HG02938 (cell line): ENCODE results near the gene FZD4.
"Not testable (repeated sequence)": the region's sequence is repeated elsewhere in the genome, so short reads cannot be mapped to it uniquely, and the experiment has no call there.

ENCODE experiments used
- ATAC-seq: cut with Tn5 transposase; IDR thresholded peaks from one replicate; pipeline ENCODE4 v1.9.1; 2021; ENCODE audit warnings: mild to moderate bottlenecking, moderate library complexity; ENCODE audit not compliant: unreplicated experiment

FZD4 gene

DNA sequence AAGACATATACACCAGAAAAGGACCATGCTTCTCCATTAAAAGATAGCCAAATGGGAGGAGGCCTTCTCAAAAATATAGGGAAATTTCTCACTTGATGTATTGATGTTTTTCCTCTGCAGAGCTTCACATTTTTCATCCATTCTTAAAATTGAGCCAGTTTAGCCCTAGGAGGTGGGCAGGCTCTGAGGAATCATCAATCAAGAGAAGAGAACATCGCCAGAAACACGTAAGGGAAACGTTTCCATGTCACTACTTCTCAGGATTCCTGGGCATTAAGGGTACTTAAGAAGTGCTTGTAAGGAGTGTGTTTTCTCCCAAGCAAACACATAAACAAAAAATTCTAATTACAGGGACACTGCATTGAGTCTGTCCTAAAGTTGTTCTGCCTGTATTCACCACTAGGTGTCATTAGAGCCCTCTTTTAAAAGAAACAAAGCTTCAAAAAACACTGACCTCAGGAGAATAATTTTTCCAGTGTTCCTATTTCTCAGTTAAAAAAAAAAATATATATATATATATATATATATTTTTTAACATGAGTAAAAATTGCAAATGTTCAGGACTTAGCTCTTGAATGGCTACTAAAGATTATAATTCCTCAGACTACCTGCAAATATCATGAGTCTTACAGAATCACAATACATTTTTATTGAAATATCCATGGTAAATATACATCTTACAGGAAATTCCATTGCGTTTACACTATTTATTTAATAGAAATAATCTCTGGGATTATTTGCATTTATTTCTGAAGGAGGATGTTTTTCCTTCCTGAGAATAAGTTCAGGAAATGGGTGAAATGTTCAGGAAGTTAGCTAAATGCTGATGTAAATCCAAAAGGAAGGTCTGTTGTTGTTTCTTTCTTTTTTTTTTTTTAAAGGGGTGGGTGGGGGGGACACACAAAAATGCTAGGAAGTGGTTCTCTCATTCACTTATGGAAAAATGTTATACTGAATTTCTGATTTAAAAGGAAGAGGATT lies 16.0 kb downstream of the FZD4 start:
- peak; percentile 89 for ATAC-seq

- no peak for ATAC-seq
These were observed 16.8 kb downstream of the FZD4 start for GRCh38 chr11:86938203-86938899.

GRCh38 chr11:86937193-86937806 lies 17.9 kb downstream of the FZD4 start:
- ATAC-seq, result not testable (repeated sequence)

DNA sequence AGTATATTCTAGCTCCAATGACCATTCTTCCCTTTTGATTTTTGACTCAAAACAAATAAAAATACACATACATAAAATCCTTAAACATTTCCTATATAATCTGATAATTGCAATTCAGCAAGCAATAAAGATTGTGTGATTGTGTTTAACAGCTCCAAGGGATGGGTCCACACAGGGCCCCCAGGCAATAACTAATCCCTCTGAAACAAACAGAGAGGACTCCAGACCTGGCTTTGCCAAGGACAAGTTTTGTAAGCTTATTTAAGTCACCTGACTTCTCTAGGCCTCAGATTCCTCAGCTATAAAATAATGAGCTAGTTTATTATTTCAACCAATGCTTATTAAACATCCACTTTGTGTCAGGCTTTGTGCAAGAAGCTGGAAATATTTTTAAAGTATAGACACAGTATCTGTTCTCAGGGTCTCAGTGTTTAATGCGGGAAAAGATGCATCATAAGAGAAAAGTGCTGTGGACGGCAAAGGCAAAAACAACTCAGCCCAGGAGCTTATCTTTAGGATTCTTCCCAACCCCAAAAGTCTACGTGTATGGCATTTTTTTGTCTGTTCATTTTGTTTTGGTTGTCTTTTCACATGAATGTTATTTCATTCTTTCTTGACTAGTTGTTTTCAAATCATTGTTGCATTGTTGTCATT lies 20.1 kb downstream of the FZD4 start:
- no peak for ATAC-seq

GRCh38 chr11:86934582-86934900 lies 20.7 kb downstream of the FZD4 start:
- ATAC-seq, result no peak

GRCh38 chr11:86933891-86934581 lies 21.2 kb downstream of the FZD4 start:
- no peak for ATAC-seq

- ATAC-seq, result no peak
These were observed 22.0 kb downstream of the FZD4 start for GRCh38 chr11:86932924-86933875.

GRCh38 chr11:86932259-86932585 lies 23.0 kb downstream of the FZD4 start:
- ATAC-seq, result no peak

- ATAC-seq, result no peak
These were observed 23.5 kb downstream of the FZD4 start for GRCh38 chr11:86931548-86932258.

GRCh38 chr11:86930957-86931547 lies 24.1 kb downstream of the FZD4 start:
- no peak for ATAC-seq

DNA sequence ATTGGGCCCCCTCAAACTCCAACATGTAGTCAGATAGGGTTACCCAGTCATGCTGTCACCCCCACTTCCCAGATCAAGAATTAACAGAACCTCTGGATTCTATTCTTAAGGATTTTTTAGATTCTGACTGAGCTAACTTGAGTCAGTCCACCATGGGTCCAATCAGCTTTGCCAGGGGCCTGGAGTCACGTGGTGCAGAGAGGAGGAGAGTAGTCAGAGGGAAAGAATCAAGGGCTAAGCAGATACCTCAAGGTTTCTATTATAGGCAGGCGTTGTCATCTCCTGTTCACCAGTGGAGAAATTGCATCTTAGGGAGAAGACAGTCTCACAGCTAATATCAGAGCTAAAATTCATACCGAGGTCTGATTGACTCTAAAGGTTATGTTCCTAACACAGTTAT lies 28.2 kb downstream of the FZD4 start:
- ATAC-seq, result no peak

DNA sequence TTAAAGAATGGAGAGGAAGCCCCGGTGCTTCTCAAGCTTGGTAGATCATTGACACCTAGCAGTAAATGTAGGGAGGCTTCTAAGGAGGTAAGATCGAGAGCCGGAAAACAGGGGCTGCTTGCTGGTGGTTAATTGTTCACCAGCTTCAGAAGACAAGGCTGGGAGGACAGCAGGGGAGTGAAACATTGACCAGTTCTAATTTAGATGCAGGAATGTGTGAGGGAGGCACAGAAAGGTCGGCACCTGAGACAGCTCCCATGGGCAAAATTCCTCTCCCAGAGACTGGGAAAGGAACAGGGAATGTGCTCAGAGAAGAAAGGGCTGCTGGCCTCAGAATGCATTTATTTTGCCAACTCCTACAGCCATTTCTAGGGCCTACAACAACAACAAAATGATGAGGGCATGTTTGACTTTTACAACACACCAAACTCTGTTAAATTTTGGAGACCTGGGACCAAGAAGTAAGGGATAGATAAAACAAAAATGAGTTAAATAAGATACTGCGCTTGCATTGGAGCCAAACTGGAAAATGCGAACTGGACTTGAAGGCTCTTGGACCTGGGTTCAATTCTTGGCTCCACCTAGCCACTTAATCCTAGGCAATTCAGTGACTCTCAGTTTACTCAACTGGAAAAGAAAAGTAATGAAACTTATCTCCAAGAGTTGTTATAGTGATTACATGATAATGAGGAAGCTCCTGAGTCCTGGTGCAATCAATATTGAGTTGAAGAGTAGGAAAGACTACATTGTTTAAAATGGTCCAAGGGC lies 31.0 kb downstream of the FZD4 start:
- no peak for ATAC-seq

- no peak for ATAC-seq
These were observed 33.0 kb downstream of the FZD4 start for GRCh38 chr11:86922225-86922624.

DNA sequence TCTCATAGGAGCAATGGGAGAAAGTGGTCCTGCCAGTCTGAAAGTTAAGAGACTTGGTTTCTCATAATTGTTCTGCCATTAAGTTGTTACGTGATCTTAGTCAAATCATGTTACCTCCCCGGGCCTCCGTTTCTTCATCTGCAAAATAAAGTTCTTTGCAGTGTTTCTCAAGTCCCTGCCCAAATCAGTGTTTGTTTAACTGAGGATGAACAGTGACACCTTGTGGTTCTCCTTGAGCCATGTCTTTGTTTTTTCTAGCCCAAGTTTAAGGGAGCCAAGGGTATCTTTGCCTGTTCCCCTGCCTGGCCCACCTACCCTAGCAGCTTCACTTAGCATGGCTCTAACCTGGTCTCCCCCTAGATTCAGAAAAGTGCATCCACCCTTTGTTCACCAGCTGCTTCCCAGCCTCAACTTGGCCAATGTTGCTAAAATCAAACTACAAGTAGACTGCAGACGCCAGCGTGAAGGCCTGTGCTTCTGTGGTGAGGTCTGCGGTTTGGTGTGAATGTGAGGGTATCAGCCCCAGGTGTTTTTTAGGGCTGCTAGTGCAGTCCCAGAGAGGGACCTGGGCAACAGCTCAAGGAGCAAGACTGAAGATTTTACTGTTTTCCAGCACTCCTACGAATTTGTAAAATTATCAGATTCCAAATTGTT lies 35.5 kb downstream of the FZD4 start:
- no peak for ATAC-seq

DNA sequence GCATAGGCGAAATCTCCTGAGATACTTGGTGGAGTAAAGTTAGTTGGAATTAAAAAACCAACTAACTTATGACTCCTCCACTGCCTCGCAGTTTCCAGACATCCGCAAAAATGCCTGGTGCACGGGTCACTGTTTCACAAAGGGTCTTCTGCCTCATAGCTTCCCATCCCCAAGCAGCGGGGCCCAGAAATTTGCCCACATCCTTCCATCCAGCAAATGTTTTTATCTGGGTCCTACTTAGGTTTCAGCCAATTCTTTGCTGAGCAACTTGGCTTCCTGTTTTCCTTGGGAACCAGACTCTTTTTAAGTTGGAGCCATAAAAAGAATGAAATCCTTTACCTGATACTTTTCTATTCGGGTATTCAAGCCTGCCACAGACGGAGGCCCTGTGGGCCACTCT lies 36.2 kb downstream of the FZD4 start:
- ATAC-seq, result no peak

DNA sequence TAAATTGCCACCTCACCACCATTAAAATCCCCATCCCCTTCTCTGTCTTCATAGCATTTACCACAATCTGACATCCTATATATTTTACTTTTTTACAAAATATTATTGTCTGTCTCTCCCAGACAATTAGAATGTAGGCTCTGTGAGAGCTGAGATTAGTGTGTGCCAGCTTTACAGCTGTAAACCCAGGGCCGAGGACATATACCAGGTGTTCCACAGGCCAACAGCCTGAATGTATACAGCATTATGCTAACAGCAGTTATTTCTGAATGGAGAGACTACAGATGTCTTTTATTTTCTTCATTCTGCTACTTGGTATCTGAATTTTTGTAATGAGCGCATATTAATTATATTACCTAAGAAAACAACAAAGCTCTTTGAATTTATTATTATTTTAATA lies 36.7 kb downstream of the FZD4 start:
- no peak for ATAC-seq

DNA sequence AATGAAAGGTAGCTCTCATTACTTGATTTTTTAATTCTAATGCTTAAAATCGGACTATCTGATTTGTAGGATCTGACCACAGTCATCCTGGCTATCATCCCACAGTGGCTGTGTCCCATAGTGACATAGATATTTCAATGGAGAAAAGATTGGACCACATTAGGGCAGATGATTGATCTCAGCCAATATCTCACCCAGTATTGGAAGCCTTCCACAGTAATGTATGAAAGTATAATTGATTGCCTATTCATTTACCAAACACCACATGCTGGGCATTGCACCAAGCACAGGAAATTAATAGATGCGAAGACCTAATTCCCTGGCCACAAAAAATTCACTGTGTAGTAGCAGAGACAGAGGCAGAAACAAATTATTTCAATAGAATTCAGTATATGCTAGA lies 37.6 kb downstream of the FZD4 start:
- no peak for ATAC-seq
